GM21367 (cell line): ENCODE measurements around the gene DCUN1D2.
"Not testable (repeated sequence)": the region's sequence is repeated elsewhere in the genome, so short reads cannot be mapped to it uniquely, and the experiment has no call there.

Experiments used
- ATAC-seq: cut with Tn5 transposase; IDR thresholded peaks from one replicate; pipeline ENCODE4 v1.9.1; 2021; ENCODE audit not compliant: unreplicated experiment

DCUN1D2 gene

DNA sequence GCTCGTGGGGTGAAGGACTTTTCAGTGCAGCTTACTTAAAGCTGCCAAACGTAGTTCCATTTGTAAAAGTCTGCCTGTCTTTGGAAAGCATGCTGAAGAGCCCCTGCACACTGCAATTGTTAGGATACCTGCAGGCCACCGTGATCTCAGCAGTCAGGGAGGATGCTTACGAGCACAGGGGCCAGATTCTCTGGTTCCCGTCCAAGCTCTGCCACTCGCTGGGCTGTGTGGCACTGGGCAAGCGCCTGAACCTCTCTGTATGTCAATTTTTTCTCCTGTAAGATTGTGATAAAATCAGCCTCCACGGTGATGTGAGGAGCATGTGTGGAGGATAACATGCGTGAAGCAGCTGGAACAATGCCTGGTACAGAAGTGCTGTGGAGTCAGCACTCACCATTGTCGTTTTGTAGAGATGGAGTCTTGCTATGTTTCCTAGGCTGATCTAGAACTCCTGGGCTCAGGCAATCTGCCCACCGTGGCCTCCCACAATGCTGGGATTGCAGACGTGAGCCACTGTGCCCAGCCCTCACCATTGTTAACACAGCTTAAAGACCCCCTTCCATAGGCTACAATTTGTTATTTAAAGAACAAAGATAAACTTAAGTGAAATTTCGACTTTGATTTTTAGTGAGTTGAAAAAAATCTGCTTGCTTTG is 40.7 kb downstream of the DCUN1D2 start:
- ATAC-seq = no peak

DNA sequence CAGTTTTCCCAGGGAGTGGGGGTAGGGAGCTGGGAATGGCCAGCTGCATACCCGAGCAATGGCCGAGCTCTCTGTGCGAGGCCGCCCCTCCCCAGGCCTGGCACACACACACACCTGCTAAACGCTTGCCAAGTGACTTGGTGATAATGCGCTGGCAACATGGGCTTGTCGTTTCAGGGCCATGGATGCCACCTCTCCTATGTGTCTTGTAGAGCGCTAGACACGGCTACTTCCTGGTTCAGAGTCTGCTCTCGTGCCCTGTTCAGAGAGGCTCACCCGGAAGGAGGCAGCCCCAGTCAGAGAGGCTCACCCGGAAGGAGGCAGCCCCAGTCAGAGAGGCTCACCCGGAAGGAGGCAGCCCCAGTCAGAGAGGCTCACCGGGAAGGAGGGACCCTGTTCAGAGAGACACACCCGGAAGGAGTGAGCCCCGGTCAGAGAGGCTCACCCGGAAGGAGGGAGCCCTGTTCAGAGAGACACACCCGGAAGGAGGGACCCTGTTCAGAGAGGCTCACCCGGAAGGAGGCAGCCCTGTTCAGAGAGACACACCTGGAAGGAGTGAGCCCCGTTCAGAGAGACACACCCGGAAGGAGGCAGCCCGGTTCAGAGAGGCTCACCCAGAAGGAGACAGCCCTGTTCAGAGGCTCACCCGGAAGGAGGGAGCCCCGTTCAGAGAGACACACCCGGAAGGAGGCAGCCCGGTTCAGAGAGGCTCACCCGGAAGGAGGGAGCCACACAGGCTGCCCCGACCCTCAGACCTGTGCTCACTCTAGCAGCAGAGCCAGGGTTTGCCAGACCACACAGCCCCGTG is 41.4 kb downstream of the DCUN1D2 start:
- ATAC-seq = no peak

DNA sequence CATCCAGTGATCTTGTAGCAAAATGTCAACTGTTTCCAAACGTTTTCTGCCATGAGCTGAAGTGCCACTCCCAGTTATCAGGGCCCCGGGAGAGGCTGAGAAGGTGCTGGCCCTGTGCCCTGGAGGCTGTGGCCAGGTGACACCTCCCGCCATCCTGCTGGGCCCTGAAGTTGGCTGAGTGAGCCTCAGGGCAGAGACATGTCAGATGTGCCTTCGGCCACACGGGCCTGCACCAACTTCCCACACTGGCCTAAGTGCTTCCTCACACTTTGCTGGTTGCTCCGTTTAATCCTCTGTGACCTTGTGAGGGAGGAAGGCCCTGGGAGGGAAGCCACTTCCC is 42.0 kb downstream of the DCUN1D2 start:
- ATAC-seq = no peak

DNA sequence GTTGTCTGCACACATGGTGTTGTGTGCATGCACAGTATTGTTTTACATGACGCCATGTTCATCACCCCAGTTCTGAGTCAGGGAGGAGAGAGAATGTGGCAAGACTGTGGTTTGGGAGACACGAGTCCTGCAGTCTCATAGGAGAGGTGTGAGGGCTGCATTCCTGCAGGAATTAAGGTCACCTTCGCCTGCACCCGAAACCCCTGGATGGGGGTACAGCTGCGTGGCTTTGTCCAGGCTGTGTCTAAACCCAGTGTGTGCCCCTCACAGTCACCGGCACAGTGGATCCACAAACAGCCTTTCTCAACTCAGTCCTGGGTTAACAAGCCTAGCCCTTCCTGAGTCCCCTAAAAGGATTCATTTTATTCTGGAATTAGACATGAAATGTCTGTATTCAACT is 42.9 kb downstream of the DCUN1D2 start:
- no peak for ATAC-seq

DNA sequence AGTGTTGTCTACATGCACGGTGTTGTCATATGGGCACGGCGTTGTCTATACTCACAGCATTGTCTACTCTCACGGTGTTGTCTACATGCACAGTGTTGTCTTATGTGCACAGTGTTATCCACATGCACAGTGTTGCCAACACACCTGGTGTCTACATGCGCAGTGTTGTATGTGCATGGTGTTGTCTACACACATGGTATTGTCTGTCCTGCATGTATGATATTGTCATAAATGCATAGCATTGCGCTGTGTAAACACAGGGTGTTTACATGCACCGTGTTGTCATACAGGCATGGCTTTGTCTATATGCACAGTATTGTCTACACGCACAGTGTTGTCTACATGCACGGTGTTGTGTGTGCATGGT is 44.0 kb downstream of the DCUN1D2 start:
- no peak for ATAC-seq

DNA sequence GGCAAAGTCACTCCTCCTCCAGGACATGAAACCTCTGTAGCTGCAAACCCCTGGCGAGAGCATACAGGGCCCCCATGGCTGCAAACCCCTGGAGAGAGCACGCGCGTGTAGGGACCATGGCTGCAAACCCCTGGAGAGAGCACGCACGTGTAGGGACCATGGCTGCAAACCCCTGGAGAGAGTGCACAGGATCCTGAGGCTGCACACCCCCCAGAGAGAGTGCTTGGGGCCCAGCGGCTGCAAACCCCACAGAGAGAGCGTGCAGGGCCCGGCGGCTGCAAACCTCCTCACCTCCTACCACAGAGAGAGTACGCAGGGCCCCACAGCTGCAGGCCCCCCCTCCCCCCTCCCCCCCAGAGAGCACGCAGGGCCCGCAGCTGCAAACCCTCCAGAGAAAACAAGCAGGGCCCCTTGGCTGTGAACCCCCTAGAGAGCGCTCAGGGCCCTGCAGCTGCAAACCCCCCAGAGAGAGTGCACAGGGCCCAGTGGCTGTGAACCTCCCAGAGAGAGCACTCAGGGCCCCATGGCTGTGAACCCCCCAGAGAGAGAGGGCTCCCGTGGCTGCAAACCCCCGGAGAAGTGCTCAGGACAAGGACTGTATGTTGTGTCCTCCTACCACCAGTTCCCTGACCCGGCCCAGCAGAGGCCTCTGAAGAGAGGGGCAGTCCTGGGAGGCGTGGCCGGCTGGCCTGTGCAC is 44.6 kb downstream of the DCUN1D2 start:
- ATAC-seq = peak; percentile 57

DNA sequence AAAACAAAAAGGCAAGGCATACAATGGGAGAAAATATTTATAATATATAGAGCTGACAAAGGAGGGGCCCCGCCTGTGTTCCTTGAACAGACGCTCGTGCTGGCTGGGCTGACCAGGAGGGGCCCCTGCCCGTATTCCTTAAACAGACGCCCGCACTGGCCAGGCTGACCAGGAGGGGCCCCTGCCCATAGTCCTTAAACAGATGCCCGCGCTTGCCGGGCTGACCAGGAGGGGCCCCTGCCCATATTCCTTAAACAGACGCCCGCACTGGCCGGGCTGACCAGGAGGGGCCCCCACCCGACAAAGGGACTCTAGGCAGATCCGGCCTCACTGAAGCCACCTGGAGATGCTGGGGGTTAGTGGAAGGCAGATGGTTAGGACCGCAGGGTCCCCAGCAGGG is 46.5 kb downstream of the DCUN1D2 start:
- ATAC-seq = no peak

DNA sequence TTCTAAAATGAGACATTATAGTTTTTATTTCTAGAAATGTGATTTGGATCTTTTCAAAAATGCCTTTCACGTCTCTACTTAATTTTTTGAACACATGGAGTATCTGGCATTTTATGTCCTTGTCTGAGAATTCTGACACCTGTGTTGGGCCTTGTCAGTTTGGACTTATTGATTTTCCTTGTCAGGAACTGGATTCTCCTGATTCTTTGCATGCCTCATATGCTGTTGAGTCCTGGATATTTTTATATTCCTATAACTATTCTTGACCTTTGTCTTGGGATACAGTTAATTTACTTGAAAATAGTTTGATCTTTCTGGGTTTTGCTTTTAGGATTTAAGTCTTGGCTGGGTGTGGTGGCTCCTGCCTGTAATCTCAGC is 47.5 kb downstream of the DCUN1D2 start:
- ATAC-seq = no peak

DNA sequence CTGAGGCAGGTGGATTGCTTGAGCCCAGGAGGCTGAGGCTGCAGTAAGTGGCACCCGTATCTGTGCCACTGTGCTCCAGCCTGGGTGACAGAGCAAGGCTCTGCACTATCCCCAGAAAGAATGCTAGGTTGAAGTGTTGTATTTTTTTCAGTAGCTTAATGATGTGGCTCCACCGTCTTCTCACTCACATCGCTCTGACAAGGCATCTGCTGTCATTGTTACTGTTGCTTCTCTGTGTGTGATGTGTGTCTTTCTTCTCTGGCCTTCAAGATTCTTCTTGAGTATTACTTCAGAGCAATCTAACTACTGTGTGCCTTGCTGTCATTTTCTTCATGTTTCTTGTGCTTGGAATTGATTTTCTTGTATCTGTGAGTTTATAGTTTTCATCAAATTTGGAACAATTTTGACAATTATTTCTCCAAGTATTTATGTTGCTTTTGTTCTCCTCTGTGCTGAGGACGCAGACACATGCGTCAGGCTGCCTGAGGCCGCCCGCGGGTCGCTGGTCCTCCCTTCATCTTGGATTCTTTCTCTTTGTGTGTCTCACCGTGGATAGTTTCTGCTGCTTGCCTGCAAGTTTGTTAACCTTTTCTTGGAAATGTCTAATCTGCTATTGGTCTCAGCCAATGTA is 48.0 kb downstream of the DCUN1D2 start:
- no peak for ATAC-seq

DNA sequence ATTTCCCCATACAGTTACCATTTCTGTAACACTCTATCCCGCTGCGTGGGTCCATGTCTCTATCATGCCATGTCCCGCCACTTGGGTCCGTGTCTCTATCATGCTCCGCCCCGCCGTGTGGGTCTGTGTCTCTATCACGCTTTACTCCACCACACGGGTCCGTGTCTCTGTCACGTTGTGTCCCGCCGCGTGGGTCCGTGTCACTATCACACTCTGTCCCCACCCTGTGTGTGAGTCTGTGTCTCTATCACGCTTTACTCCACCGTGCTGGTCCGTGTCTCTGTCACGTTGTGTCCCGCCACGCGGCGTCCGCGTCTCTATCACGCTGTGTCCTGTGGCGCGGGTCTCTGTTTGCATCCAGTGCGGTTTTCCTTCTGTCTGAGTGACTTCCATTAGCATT is 48.9 kb downstream of the DCUN1D2 start:
- ATAC-seq = no peak

DNA sequence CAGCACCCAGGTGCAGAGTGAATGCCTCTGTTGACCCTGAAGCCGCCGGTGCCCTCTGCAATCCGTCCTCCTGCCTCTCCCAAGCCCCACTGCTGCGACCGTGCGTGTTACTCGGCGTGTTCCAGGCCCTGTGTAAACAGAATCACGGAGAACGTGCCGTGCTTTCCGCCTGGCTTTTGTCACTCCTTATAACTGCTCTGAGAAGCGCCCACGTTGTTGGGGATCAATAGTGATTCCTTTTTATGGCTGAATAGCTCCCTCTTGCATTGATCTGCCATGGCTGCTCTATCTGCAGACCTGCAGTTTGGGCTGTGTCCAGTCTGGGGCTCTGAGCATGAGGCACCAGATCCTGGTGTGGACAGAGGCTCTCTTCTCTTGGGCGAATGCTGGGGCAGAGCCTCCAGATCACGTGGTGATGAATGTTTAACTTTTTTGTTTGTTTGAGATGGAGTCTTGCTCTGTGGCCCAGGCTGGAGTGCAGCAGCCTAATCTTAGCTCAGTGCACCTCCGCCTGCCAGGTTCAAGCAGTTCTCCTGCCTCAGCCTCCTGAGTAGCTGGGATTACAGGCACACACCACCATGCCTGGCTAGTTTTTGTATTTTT is 53.0 kb downstream of the DCUN1D2 start:
- no peak for ATAC-seq

DNA sequence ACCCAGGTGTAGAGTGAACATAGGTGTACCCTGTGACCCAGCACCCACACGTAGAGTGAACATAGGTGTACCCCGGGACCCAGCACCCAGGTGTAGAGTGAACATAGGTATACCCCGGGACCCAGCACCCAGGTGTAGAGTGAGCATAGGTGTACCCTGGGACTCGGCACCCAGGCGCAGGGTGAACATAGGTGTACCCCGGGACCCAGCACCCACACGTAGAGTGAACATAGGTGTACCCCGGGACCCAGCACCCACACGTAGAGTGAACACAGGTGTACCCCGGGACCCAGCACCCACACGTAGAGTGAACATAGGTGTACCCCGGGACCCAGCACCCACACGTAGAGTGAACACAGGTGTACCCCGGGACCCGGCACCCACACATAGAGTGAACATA is 53.6 kb downstream of the DCUN1D2 start:
- ATAC-seq = not testable (repeated sequence)

DNA sequence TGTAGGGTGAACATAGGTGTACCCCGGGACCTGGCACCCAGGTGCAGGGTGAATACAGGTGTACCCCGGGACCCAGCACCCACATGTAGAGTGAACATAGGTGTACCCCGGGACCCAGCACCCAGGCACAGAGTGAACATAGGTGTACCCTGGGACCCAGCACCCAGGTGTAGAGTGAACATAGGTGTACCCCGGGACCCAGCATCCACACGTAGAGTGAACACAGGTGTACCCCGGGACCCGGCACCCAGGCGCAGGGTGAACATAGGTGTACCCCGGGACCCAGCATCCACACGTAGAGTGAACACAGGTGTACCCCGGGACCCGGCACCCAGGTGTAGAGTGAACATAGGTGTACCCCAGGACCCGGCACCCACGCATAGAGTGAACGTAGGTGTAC is 54.6 kb downstream of the DCUN1D2 start:
- not testable (repeated sequence) for ATAC-seq

DNA sequence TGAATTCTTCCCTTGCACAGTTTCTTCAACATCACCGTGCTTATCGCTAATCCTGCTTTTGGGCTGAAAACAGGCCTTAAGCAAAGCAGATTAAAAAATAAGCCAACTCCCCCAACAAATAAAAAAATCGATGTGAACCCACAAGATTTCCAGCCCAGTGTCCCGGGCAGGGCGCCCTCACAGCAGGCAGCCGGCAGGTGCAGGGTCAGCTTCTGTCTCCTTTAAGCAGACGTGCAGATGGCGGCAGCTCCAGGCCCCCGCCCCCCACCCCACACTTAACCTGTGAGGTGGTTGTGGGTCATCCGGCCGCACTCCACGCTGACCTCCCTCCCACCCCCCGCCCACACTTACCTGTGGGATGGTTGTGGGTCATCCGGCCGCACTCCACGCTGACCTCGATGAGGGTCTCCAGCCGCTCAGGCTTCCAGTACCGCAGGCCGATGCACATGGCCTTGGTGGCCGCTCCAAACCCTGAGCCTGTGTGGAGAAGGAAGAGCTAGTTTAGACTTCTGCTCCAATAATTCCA is 57.1 kb downstream of the DCUN1D2 start:
- no peak for ATAC-seq

DNA sequence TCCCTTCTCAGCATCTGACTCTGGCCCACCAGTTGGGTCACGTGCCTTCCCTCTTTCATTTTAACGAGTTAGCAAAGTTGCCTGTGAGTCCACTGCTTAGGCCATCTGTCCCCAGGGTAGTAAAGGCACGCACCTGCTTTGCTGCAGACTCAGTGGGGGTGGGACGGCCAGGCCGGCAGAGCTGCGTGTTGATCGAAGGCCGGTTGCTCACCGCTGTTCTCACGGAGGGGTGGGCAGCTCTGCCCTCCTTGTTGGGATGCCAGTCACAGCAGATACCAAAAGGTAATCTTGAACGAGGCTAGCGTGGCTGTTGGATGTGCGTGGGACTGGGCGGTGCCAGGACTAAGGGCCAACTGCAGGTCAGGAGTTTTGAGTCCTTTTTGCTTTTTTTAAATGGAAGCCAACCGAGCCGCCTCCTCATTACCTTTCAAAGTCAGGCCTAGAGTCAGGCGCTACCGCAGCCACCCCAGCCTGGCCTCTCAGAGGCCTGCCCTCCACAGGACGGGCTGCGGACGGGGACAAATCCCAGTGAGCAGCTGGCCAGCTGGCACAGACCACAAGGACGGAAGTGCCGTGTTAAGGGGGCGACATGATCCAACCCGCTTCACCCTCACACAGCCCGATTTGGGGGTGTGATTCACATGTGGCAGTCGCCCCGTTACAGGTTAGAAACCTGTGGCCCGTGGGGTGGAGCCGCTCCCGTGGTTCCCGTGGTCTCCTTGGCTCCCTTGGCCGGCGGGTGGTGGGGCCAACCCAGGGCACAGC is 57.8 kb downstream of the DCUN1D2 start:
- no peak for ATAC-seq

DNA sequence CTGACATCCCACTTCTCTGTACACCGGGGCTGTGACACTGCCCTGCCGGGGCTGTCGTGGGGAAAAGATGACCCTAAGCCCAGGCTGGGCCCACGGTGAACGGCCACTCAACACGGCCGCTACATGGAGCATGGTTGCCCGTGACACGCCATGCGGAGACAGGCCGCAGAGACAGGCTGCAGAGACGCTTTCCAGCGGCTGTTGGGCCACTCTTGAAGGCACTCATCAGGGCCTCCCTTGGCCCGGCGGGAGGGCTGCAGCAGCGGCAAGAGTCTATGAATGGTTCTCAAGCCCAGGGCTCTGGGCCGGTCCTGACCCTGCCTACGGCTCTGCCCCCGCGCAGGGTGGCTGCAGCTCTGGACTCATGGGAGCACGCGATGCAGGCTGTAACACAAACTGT is 59.3 kb downstream of the DCUN1D2 start:
- ATAC-seq = no peak

DNA sequence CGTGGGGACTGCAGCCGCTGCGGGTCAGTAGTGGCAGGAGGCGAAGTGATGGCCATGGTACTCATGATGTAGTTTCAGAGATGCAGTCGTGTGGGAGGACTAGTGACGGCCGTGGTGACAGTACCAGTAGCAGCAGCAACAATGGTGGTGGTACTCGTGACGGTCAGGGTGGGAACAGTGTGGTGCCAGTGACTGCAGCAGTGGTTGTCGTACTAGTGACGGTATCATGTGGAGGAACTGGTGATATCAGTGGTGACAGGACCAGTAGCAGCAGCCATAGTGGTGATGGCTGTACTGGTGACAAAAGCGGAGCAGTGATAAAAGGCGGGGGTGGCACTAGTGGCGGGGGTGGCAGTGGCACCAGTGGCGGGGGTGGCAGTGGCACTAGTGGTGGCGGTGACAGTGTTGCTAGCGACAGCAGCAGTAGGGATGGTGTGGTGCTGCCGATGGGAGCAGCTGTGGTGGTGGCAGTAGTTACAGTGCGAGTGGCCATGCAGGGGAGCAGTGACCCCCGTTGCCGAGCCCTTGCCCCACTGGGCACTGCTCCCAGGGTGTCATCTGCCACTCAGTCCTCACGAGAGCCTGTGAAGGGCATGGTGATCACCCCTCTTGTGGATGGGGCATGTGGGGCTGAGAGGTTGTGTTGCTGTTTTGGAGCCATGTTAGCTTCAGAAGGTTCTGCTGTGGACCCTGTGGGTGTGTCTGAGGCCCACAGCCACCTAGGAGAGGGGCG is 60.0 kb downstream of the DCUN1D2 start:
- ATAC-seq = no peak

DNA sequence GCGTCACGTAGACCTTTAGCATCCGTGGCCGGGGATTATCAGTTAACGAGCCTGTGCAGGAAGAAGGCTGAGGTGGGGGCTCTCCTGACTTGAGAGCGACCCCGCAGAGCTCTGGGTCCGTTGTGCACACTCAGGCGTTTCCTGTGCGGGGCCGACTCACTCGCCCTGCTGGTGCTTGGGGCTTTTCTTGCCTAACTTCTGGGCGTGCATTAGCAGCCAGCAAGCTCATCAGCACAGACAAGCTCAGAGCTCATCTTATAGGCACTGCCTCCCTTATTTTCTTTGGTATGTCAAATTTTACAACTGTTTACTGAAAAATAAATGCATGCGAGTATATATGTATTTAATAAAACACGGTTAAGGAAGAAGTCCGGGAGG is 60.9 kb downstream of the DCUN1D2 start:
- ATAC-seq = no peak

DNA sequence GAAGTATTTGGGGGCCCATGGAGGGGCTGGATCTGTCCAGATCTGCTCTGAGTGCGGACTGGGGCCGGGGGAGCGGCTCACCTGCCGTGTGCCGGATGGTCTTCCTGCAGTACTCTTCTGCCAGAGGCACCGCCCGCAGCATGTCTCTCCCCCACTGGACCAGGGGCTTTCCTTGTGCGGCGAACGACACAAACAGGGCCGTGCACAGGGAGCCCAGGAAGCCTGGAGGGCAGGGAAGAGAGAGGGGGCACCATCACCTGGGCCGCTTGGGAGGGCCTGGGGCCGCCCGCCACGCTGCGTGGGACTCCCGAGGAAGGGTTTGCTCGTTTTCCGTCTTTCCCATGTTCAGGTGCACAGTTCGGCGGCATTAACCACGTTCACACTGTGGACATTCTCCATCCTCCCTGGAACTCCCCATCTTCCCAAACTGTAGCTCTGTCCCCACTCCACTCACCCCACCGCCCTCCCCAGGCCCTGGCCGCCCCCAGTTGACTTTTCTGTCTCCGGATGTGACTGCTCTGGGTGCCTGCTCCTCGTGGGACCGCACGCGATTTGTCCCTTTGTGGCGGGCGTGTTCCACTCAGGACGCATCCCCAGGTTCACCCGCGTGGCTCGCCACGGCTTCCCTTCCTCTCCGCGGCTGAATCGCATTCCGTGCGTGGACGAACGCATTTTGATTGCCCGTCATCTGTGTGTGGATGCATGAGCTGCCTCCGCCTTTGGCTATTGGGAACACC is 61.5 kb downstream of the DCUN1D2 start:
- no peak for ATAC-seq
